Aorta (tissue), 5 donors: ENCODE results near the gene STYX. TPM values are rescaled to one million over a fixed set of nuclear protein-coding genes. Genes with fewer than 3 reads are reported as not detected.
"Not testable (repeated sequence)": the region's sequence is repeated elsewhere in the genome, so short reads cannot be mapped to it uniquely, and the experiment has no call there.

Experiments
- ATAC-seq: fragments of 200-7000 bp; cut with Tn5 transposase; one replicate; pipeline ENCODE4 v1.9.1; 2022; ENCODE audit warnings: moderate library complexity; ENCODE audit not compliant: low FRiP score
- DNase-seq, 2 donors: peaks; one replicate each; pipeline ENCODE4 v3.0.0-alpha.2; 2020
- H3K27ac ChIP-seq, 2 donors: one replicate each; pipeline ENCODE4 v1.5.1; 2013; ENCODE audit warnings: low read length in 2 of 2, mild to moderate bottlenecking in 2 of 2, moderate library complexity in 2 of 2, control low read depth in 1 of 2, inconsistent platforms in 1 of 2, low read depth in 1 of 2
- H3K27me3 ChIP-seq, 2 donors: one replicate each; pipeline ENCODE4 v1.6.1; 2013; ENCODE audit warnings: control low read depth in 1 of 2, low read length in 1 of 2, mild to moderate bottlenecking in 1 of 2, moderate library complexity in 1 of 2; ENCODE audit not compliant: insufficient read depth in 2 of 2, control insufficient read depth in 1 of 2
- H3K36me3 ChIP-seq, 2 donors: one replicate each; pipeline ENCODE4 v1.6.1; 2013; ENCODE audit warnings: control low read depth in 1 of 2, low read length in 1 of 2, mild to moderate bottlenecking in 1 of 2; ENCODE audit not compliant: insufficient read depth in 2 of 2, control insufficient read depth in 1 of 2
- H3K4me1 ChIP-seq, 2 donors: one replicate each; pipeline ENCODE4 v1.6.1; 2013; ENCODE audit warnings: low read length in 2 of 2, control low read depth in 1 of 2, mild to moderate bottlenecking in 1 of 2, moderate library complexity in 1 of 2; ENCODE audit not compliant: insufficient read depth in 2 of 2, control insufficient read depth in 1 of 2
- H3K4me3 ChIP-seq, 2 donors: one replicate each; pipeline ENCODE4 v1.5.1; 2013; ENCODE audit warnings: low read length in 2 of 2, control low read depth in 1 of 2, mild to moderate bottlenecking in 1 of 2
- H3K9me3 ChIP-seq: one replicate; pipeline ENCODE4 v1.6.1; 2013; ENCODE audit warnings: mild to moderate bottlenecking, low read length; ENCODE audit not compliant: control insufficient read depth
- WGBS, 2 donors: extraction: QIAGEN DNeasy Blood & Tissue Kit; methylation state at CpG; one replicate each; pipeline ENCODE4 v1.1.7; 2013; 5-methylcytosine and 5-hydroxymethylcytosine counted together
- intact Hi-C, 2 donors: fragments of 100-400 bp; cut with DNase I; formaldehyde crosslinking; loops; one replicate each; pipeline versions ENCODE4 v1.14.2 to v1.15.0; 2022
- polyA plus RNA-seq, 2 donors: library from polyadenylated mRNA; stranded (reverse); fragments of 200-250 nt; gene quantifications; one replicate each; pipeline ENCODE4 v1.2.3, GENCODE V29; 2013
- total RNA-seq, 2 donors: library from RNA; stranded (reverse); fragmentation: NEBNext Ultra II Directional; extraction: Animal tissue kit (Norgen Biotek cat#: 25700); gene quantifications; one replicate each; pipeline ENCODE4 v1.2.1, GENCODE V29; 2021
- donor health status: healthy with polysubstance abuse.
- donor health status: Bipolar disorder and iron deficiency.
- donor health status: DM: no; HTN: no; CAD: no.
- donor health status: DM: no; HTN: no; CAD: no.
- donor health status: DM: yes; HTN: yes; CAD: no.

The STYX gene
- total and polyA plus RNA-seq, 4 donors = 5.3 to 15.5 (median 13.5) TPM

- no peak overlapping the region for H3K4me3 ChIP-seq
- ATAC-seq (no peak), DNase-seq (no peak)
- no peaks in the 10 kb centered on the region for H3K9me3 ChIP-seq
- H3K4me1 ChIP-seq = no peaks in the 10 kb centered on the region
- WGBS, 2 donors = 59 to 71% methylated on average over 1 of the region's 1 CpG
- peaks cover 0 to 3% of the 10 kb centered on the region in 2 donors for H3K36me3 ChIP-seq
- intact Hi-C loops = loop anchor here in 1 of 2 donors (10.0 kb wide), 1 partner anchor 49 kb away; no protein-coding TSS in a partner anchor
- H3K27ac ChIP-seq = no peak overlapping the region
- H3K27me3 ChIP-seq = no peaks in the 10 kb centered on the region
Observed at GRCh38 chr14:52735921-52736489, 6.0 kb downstream of the STYX start.

DNA sequence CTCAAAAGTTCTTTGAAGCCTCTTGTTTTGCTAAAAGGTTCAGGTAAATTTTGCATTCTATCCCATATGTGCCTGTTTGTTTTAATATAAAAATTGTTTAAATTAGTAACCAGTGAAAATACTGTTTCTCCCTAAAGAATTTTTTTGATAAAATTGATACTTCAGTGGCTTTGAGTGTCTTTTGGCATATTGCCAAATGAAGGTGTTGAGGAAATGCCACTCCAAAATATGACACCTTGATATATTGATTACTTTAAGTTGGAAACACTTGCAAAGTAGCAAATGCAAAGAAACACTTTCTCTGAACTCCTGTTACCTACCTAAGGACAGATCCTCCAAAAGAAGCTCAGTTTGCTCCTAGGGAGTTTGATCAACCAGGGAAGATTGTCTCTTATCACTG is 8.4 kb downstream of the STYX start:
- intact Hi-C loops = loop anchor here in 1 of 2 donors (10.0 kb wide), 1 partner anchor 46 kb away; no protein-coding TSS in a partner anchor
- ATAC-seq = no peak
- no peaks in the 10 kb centered on the region for H3K4me1 ChIP-seq

GRCh38 chr14:52740751-52741150 is 10.8 kb downstream of the STYX start:
- H3K27me3 ChIP-seq = no peaks in the 10 kb centered on the region
- no peaks in the 10 kb centered on the region for H3K9me3 ChIP-seq
- WGBS, 2 donors = 97 to 100% methylated on average over 1 of the region's 1 CpG
- intact Hi-C loops = no loop called here
- no peaks in the 10 kb centered on the region for H3K36me3 ChIP-seq
- H3K27ac ChIP-seq = no peak overlapping the region
- DNase-seq = no peak
- H3K4me1 ChIP-seq = no peaks in the 10 kb centered on the region
- ATAC-seq = no peak
- no peak overlapping the region for H3K4me3 ChIP-seq

More for the DNA sequence above, 8.4 kb downstream of the STYX start:
- H3K9me3 ChIP-seq = no peaks in the 10 kb centered on the region
- no peak overlapping the region for H3K27ac ChIP-seq
- H3K4me3 ChIP-seq = no peak overlapping the region
- H3K27me3 ChIP-seq = no peaks in the 10 kb centered on the region
- H3K36me3 ChIP-seq = peaks cover 0 to 2% of the 10 kb centered on the region in 2 donors
- no peak for DNase-seq

DNA sequence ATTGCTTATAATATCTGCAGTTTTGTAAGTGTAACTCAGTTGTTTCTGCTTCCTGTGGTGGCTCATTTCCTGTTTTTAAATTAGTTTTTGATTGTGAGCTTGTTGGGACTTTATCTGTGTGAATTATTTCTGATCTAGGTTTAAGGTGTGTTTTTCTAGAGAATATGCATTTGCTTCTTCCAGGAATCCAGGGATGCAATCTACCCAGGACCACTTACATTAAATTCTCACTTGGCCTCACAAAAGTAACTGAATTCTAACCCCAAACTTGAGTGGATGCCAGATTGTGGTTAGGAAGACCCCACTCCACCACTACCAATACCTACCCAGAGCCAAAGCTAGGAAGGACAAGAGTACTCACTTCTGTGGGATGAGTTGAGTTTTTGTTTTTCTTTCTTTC is 11.9 kb downstream of the STYX start:
- H3K9me3 ChIP-seq = no peaks in the 10 kb centered on the region
- intact Hi-C loops = no loop called here
- no peak overlapping the region for H3K27ac ChIP-seq
- no peaks in the 10 kb centered on the region for H3K27me3 ChIP-seq
- H3K36me3 ChIP-seq = no peaks in the 10 kb centered on the region
- ATAC-seq (no peak), DNase-seq (no peak)
- no peak overlapping the region for H3K4me3 ChIP-seq
- no peaks in the 10 kb centered on the region for H3K4me1 ChIP-seq

- WGBS, 2 donors = 77 to 84% methylated on average over 8 of the region's 8 CpGs
- intact Hi-C loops = no loop called here
- no peaks in the 10 kb centered on the region for H3K4me1 ChIP-seq
- no peak for DNase-seq
- H3K36me3 ChIP-seq = peaks cover 0 to 2% of the 10 kb centered on the region in 2 donors
- no peaks in the 10 kb centered on the region for H3K27me3 ChIP-seq
- no peak overlapping the region for H3K4me3 ChIP-seq
- ATAC-seq = no peak
- no peaks in the 10 kb centered on the region for H3K9me3 ChIP-seq
- H3K27ac ChIP-seq = no peak overlapping the region
Observed at GRCh38 chr14:52748647-52749292, 18.8 kb downstream of the STYX start.

DNA sequence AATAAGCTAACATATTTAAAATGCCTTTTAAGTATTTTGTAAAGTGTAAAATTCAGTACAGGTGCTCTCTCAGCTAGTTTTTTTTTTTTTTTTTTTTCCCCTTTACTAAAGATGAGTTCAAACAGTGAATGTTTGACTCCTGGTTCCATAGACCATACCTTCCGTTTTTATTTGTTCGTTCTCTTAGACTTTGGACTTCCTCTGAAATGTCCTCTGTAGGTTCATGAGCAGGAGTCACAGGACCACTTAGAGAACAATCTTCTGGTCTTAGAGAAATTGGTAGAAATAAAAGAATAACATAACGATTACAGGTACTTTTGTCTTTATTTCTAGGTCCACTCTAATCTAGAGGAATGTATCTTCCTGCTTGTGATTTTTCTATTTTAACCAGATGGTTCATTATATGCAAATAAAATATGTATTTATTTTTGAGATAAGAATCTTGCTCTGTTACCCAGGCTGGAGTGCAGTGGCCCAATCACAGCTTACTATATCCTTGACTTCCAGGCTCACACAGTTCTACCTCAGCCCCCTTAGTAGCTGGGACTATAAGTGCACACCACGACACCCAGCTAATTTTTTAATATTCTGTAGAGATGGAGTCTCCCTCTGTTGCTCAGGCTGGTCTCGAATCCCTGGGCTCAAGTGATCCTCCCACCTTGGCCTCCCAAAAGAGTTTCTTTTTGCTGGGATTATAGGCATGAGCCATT is 25.8 kb downstream of the STYX start:
- DNase-seq (no peak), ATAC-seq (no peak)
- Histone ChIP-seq H3K4me1 (no peaks in the 10 kb centered on the region), H3K4me3 (no peak overlapping the region), H3K36me3 (peaks cover 0 to 2% of the 10 kb centered on the region in 2 donors), H3K27ac (no peak overlapping the region), H3K9me3 (no peaks in the 10 kb centered on the region), H3K27me3 (no peaks in the 10 kb centered on the region)
- 90 to 92% methylated on average over 5 of the region's 5 CpGs for WGBS, 2 donors
- intact Hi-C loops = no loop called here

- H3K36me3 ChIP-seq = peaks cover 0 to 2% of the 10 kb centered on the region in 2 donors
- H3K4me1 ChIP-seq = no peaks in the 10 kb centered on the region
- DNase-seq (no peak), ATAC-seq (no peak)
- intact Hi-C loops = no loop called here
- WGBS, 2 donors = 97 to 99% methylated on average over 1 of the region's 1 CpG
- H3K4me3 ChIP-seq = no peak overlapping the region
- H3K9me3 ChIP-seq = no peaks in the 10 kb centered on the region
- no peaks in the 10 kb centered on the region for H3K27me3 ChIP-seq
- H3K27ac ChIP-seq = no peak overlapping the region
Observed at GRCh38 chr14:52759145-52759544, 29.2 kb downstream of the STYX start.

- DNase-seq, H3K36me3 ChIP-seq, intact Hi-C loops, H3K27me3 ChIP-seq, ATAC-seq, H3K4me1 ChIP-seq, H3K27ac ChIP-seq, H3K9me3 ChIP-seq, H3K4me3 ChIP-seq: not testable (repeated sequence)
- WGBS, 2 donors = 94 to 97% methylated on average over 4 of the region's 4 CpGs
Observed at GRCh38 chr14:52762923-52763322, 33.0 kb downstream of the STYX start.
